Breast epithelium (tissue), 4 donors: ENCODE results near the gene UST. TPM values are rescaled to one million over a fixed set of nuclear protein-coding genes. Genes with fewer than 3 reads are reported as not detected.

Source experiments
- DNase-seq, 2 donors: peaks; one replicate each; pipeline ENCODE4 v3.0.0-alpha.2; 2019; ENCODE audit warnings: low spot score in 2 of 2
- H3K27ac ChIP-seq, 2 donors: fragments of 200-600 bp; sonication (generic) in 1 of 2; one replicate each; pipeline ENCODE4 v1.5.1; 2016 to 2019; ENCODE audit warnings: mild to moderate bottlenecking in 1 of 2
- H3K27me3 ChIP-seq, 2 donors: fragments of 200-600 bp; sonication (generic) in 1 of 2; one replicate each; pipeline versions ENCODE4 v1.5.1 to v1.6.0; 2017 to 2019; ENCODE audit warnings: control low read depth in 1 of 2, mild to moderate bottlenecking in 1 of 2
- H3K36me3 ChIP-seq: fragments of 200-600 bp; one replicate; pipeline ENCODE4 v1.5.1; 2019
- H3K4me1 ChIP-seq, 2 donors: fragments of 200-600 bp; sonication (generic); one replicate each; pipeline ENCODE4 v1.5.1; 2016 to 2019; ENCODE audit warnings: control low read depth in 1 of 2
- H3K4me3 ChIP-seq, 3 donors: fragments of 200-600 bp; sonication (generic); 1 replicate in 2 of 3; 2 replicates in 1 of 3; pipeline ENCODE4 v1.5.1; 2016 to 2019; ENCODE audit warnings: mild to moderate bottlenecking in 3 of 3, moderate library complexity in 2 of 3
- H3K9me3 ChIP-seq, 2 donors: fragments of 200-600 bp; sonication (generic) in 1 of 2; one replicate each; pipeline ENCODE4 v1.5.1; 2016 to 2019; ENCODE audit warnings: control low read depth in 1 of 2
- POLR2A ChIP-seq: fragments of 450-650 bp; IDR thresholded peaks from one replicate; pipeline ENCODE4 v1.6.1; 2016; ENCODE audit warnings: antibody characterized with exemption, mild to moderate bottlenecking, moderate library complexity
- POLR2AphosphoS5 ChIP-seq, 3 donors: sonication (generic); formaldehyde crosslinking; IDR thresholded peaks; one replicate each; pipeline ENCODE4 v1.6.1; 2017; ENCODE audit warnings: antibody characterized with exemption in 3 of 3
- intact Hi-C: fragments of 100-400 bp; cut with DNase I; formaldehyde crosslinking; loops from one replicate; pipeline ENCODE4 v1.15.1; 2023; ENCODE audit warnings: low total_unique reads
- total RNA-seq, 3 donors: library from RNA; depleted of rRNA; stranded (reverse); fragments of >200 nt; gene quantifications; one replicate each; pipeline ENCODE4 v1.1.0, GENCODE V29; 2016
- TF ChIP-seq, protein P1 (sequence below), 3 donors: fragments of 450-650 bp; IDR thresholded peaks; one replicate each; pipeline ENCODE4 v1.5.1; 2016 to 2017; ENCODE audit warnings: antibody characterized with exemption in 3 of 3, mild to moderate bottlenecking in 3 of 3, moderate library complexity in 3 of 3

Gene UST
- total RNA-seq, 3 donors from 2014 or later, result 10.5 to 28.8 (median 13.2) TPM

DNA sequence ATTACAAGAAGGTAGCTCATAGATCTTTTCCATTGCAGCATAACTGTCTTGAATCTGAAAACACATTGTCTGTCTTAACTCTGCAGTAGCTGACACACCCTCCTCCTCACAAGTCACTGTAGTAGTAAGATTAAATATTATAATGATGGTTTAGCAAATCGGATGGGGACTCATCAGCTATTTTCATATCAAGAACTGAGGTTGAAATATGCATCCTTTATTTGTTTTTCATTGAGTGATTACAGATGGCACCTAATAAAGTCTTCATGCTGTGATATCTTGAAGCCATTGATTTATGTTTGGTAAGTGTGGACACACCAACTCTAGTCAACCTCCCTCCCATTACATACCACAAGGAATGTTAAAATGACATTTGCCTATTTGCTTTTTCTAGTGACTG lies 303.3 kb downstream of the UST start:
- no peak overlapping the region for H3K4me3 ChIP-seq
- no peaks in the 10 kb centered on the region for H3K27me3 ChIP-seq
- no peaks in the 10 kb centered on the region for H3K36me3 ChIP-seq
- H3K27ac ChIP-seq, result no peak overlapping the region
- DNase-seq, result no peak
- no peaks in the 10 kb centered on the region for H3K9me3 ChIP-seq
- no peaks in the 10 kb centered on the region for H3K4me1 ChIP-seq
- TF ChIP-seq POLR2A (no peak), POLR2AphosphoS5 (IDR thresholded peaks at IDR 0.05) (no peak)
- TF ChIP-seq, protein P1, sequence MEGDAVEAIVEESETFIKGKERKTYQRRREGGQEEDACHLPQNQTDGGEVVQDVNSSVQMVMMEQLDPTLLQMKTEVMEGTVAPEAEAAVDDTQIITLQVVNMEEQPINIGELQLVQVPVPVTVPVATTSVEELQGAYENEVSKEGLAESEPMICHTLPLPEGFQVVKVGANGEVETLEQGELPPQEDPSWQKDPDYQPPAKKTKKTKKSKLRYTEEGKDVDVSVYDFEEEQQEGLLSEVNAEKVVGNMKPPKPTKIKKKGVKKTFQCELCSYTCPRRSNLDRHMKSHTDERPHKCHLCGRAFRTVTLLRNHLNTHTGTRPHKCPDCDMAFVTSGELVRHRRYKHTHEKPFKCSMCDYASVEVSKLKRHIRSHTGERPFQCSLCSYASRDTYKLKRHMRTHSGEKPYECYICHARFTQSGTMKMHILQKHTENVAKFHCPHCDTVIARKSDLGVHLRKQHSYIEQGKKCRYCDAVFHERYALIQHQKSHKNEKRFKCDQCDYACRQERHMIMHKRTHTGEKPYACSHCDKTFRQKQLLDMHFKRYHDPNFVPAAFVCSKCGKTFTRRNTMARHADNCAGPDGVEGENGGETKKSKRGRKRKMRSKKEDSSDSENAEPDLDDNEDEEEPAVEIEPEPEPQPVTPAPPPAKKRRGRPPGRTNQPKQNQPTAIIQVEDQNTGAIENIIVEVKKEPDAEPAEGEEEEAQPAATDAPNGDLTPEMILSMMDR (IDR thresholded peaks at IDR 0.05), result no peak
- intact Hi-C loops, result no loop called here

DNA sequence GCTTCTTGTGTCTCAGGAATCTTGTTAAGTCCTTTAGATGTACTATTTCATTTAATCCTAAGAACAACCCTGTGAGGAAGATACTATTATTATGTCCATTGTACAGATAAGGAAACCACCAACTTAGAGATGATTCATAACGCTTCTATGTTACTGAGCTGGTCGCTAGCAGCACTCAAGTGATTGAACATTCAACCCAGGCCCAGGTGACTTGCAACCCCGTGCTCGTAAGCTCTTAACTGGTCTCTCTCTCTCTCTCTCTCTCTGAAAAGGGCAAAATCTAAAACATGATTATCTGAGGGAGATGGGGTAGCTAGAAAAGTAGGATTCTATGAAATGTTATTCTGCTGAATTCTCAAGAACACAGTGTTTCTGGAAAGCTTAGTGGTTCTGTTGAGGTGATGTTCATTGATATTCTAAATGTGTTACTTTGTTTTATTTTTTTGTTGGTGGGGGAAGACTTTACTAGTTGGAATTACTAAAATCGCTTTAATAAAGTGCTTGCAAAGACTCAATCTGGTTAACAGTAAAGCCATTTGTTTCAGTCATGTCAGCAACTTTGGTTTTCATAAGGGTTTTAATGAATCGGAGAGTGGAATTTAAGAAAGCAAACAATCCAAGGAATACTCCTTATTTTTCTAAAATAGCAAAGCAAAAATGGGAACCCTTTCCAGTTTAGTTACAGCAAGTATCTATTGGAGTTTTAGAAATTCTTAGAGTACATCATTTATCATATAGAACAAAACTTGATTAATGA lies 305.7 kb downstream of the UST start:
- no peaks in the 10 kb centered on the region for H3K4me1 ChIP-seq
- DNase-seq, result no peak
- no peaks in the 10 kb centered on the region for H3K9me3 ChIP-seq
- no peaks in the 10 kb centered on the region for H3K36me3 ChIP-seq
- no peak overlapping the region for H3K27ac ChIP-seq
- H3K4me3 ChIP-seq, result no peak overlapping the region
- no peaks in the 10 kb centered on the region for H3K27me3 ChIP-seq
- TF ChIP-seq POLR2A, result no peak
- TF ChIP-seq, protein P1 (IDR thresholded peaks at IDR 0.05), result no peak
- no peak for TF ChIP-seq POLR2AphosphoS5 (IDR thresholded peaks at IDR 0.05)
- intact Hi-C loops, result no loop called here

DNA sequence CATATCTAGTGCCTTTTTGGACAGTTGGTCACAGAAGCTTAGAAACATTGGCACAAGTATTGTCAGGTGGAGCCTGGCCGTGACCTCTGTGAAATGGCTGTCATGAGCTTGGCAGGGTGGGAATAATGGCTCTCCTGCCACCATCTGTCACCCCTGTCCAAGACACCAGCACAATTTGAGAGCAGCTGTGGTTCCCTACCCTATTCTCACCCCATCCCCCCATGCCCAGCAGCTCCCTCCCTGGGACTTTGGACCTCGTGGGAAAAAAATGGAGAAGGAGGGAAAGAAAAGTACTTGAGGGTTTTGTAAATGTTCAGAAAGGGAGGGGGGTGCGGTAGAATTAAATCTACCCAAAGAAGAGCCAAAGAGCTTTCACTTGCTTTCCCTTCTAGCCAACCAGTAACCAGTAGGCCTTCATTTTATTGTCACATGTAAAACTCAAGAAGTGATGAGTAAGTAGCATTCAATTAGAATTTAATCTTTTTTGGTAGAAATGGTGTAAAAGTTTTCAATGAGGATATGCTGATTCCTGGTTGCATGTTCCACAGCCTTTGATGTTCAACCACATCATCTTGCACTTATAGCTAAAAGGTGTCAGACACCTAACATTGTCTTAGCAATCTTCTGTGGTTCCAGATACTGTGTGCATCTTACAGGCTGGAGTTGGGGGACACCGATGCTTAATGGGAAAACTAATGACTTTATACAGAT lies 307.2 kb downstream of the UST start:
- no peak for TF ChIP-seq POLR2A
- TF ChIP-seq, protein P1 (IDR thresholded peaks at IDR 0.05), result no peak
- no peak for TF ChIP-seq POLR2AphosphoS5 (IDR thresholded peaks at IDR 0.05)
- Histone ChIP-seq H3K4me3 (no peak overlapping the region), H3K9me3 (no peaks in the 10 kb centered on the region), H3K4me1 (no peaks in the 10 kb centered on the region), H3K36me3 (no peaks in the 10 kb centered on the region), H3K27me3 (no peaks in the 10 kb centered on the region), H3K27ac (no peak overlapping the region)
- intact Hi-C loops, result no loop called here
- no peak for DNase-seq

DNA sequence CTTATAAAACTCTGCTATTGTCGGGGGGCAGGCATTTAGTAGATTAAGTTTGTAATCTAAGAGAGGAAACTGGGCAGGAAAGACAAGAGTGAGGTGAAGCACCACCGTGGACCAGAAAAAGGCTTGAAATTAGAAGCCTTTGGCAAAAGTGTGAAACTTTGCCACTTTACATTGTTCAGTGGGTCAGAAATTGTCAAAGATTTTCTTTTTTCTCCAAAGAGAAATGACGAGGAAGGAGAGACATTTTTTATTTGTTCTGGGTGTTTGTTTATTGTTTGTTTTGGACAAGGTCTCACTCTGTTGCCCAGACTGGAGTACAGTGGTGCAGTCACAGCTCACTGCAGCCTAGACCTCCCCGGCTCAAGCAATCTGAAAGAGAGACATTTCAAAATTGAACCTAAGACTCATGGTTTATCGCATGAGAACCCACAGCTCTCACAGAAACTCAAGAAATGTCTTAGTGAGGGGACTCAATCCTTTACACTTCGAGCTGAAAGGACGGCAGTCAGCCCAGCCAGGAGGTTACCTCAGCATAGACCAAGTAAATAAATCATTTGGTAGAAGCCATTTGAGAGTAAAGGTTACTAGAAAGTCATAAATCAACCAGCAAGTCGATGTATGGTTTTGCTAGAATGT lies 307.8 kb downstream of the UST start:
- Histone ChIP-seq H3K36me3 (no peaks in the 10 kb centered on the region), H3K27me3 (no peaks in the 10 kb centered on the region), H3K9me3 (no peaks in the 10 kb centered on the region), H3K27ac (no peak overlapping the region), H3K4me3 (no peak overlapping the region), H3K4me1 (no peaks in the 10 kb centered on the region)
- no peak for TF ChIP-seq POLR2A
- TF ChIP-seq, protein P1 (IDR thresholded peaks at IDR 0.05), result no peak
- TF ChIP-seq POLR2AphosphoS5 (IDR thresholded peaks at IDR 0.05), result no peak
- intact Hi-C loops, result no loop called here
- DNase-seq, result no peak
